Measurements from ENCODE around the gene MACROH2A2. TPM values are rescaled to one million over a fixed set of nuclear protein-coding genes. Genes with fewer than 3 reads are reported as not detected.
"Not testable (repeated sequence)": the region's sequence is repeated elsewhere in the genome, so short reads cannot be mapped to it uniquely, and the experiment has no call there.

Gene MACROH2A2
- total and polyA plus RNA-seq, 12 donors, result 10.0 to 17.5 (median 12.7) TPM

GRCh38 chr10:70119623-70120022 is 67.0 kb downstream of the MACROH2A2 start:
- DNase-seq (peak in 1 of 2 donors; percentile 31), ATAC-seq (peak in 2 of 8 donors; percentile 41 to 46)
- 69 to 73% methylated on average over 8 of the region's 8 CpGs for WGBS, 2 donors
- Histone ChIP-seq H3K4me1 (peaks cover 0 to 15% (median 0%) of the 10 kb centered on the region in 9 donors), H3K36me3 (peaks cover 0 to 85% (median 21%) of the 10 kb centered on the region in 9 donors), H3K27ac (no peak overlapping the region), H3K4me3 (no peak overlapping the region), H3K27me3 (no peaks in the 10 kb centered on the region), H3K9me3 (no peaks in the 10 kb centered on the region)
- intact Hi-C loops (cut with DNase I), result no loop called here
- TF ChIP-seq CTCF (IDR thresholded peaks at IDR 0.05), result no peak

- Histone ChIP-seq H3K4me3 (no peak overlapping the region), H3K27me3 (no peaks in the 10 kb centered on the region), H3K27ac (no peak overlapping the region), H3K4me1 (peaks cover 0 to 15% (median 0%) of the 10 kb centered on the region in 9 donors), H3K9me3 (no peaks in the 10 kb centered on the region), H3K36me3 (peaks cover 0 to 77% (median 14%) of the 10 kb centered on the region in 9 donors)
- intact Hi-C loops (cut with DNase I), result no loop called here
- ATAC-seq (no peak), DNase-seq (no peak)
- no peak for TF ChIP-seq CTCF (IDR thresholded peaks at IDR 0.05)
- 87 to 93% methylated on average over 6 of the region's 6 CpGs for WGBS, 2 donors
These were observed 67.8 kb downstream of the MACROH2A2 start for GRCh38 chr10:70120417-70120816.

- no peak overlapping the region for H3K27ac ChIP-seq
- H3K4me1 ChIP-seq, result peaks cover 0 to 5% (median 0%) of the 10 kb centered on the region in 9 donors
- no peaks in the 10 kb centered on the region for H3K27me3 ChIP-seq
- intact Hi-C loops (cut with DNase I), result no loop called here
- peaks cover 0 to 70% (median 14%) of the 10 kb centered on the region in 9 donors for H3K36me3 ChIP-seq
- DNase-seq, result no peak
- no peak overlapping the region for H3K4me3 ChIP-seq
- TF ChIP-seq CTCF (IDR thresholded peaks at IDR 0.05), result no peak
- no peaks in the 10 kb centered on the region for H3K9me3 ChIP-seq
- ATAC-seq, result no peak
- WGBS, 2 donors, result 92 to 96% methylated on average over 11 of the region's 11 CpGs
These were observed 68.8 kb downstream of the MACROH2A2 start for GRCh38 chr10:70121281-70121949.

GRCh38 chr10:70122742-70123141 is 70.1 kb downstream of the MACROH2A2 start:
- Histone ChIP-seq H3K27me3 (no peaks in the 10 kb centered on the region), H3K4me3 (no peak overlapping the region), H3K27ac (no peak overlapping the region), H3K4me1 (peaks cover 0 to 5% (median 0%) of the 10 kb centered on the region in 9 donors), H3K9me3 (no peaks in the 10 kb centered on the region), H3K36me3 (peaks cover 0 to 59% (median 14%) of the 10 kb centered on the region in 9 donors)
- DNase-seq, result no peak
- intact Hi-C loops (cut with DNase I), result no loop called here
- TF ChIP-seq CTCF (IDR thresholded peaks at IDR 0.05), result no peak
- 94 to 95% methylated on average over 5 of the region's 5 CpGs for WGBS, 2 donors
- ATAC-seq, result no peak

- H3K27me3 ChIP-seq; ATAC-seq; H3K27ac ChIP-seq; H3K9me3 ChIP-seq; H3K4me3 ChIP-seq; DNase-seq; intact Hi-C loops (cut with DNase I); H3K4me1 ChIP-seq: not testable (repeated sequence)
- 95 to 96% methylated on average over 9 of the region's 9 CpGs for WGBS, 2 donors
- H3K36me3 ChIP-seq, result peaks cover 0 to 59% (median 14%) of the 10 kb centered on the region in 9 donors
These were observed 70.5 kb downstream of the MACROH2A2 start for GRCh38 chr10:70123166-70123565.

Data from heart right ventricle (tissue), 16 donors.